H1 (cell line): ENCODE results near the gene COL25A1. TPM values are rescaled to one million over a fixed set of nuclear protein-coding genes. Genes with fewer than 3 reads are reported as not detected.

ENCODE experiments used
- ASH2L ChIP-seq: fragments of 200-600, 300-600 bp; sonication (generic); IDR thresholded peaks from one replicate; pipeline ENCODE4 v1.7.1; 2017; ENCODE audit warnings: low read length
- EP300 ChIP-seq, 2 experiments: IDR thresholded peaks; 1 replicate in 1 of 2; 2 replicates in 1 of 2; pipeline ENCODE4 v1.6.1; 2011 to 2012; ENCODE audit warnings: low read depth in 2 of 2, low read length in 2 of 2, mild to moderate bottlenecking in 2 of 2, borderline replicate concordance in 1 of 2, inconsistent platforms in 1 of 2, moderate library complexity in 1 of 2
- FOSL1 ChIP-seq: IDR thresholded peaks from 2 replicates; pipeline ENCODE4 v1.6.1; 2011; ENCODE audit warnings: mild to moderate bottlenecking, low read depth, low read length, moderate library complexity; ENCODE audit not compliant: insufficient read depth
- JUND ChIP-seq: IDR thresholded peaks from 2 replicates; pipeline ENCODE4 v1.6.1; 2011; ENCODE audit warnings: mild to moderate bottlenecking, improper control_type of control experiment, low read length
- NRF1 ChIP-seq: IDR thresholded peaks from 2 replicates; pipeline ENCODE4 v1.6.1; 2011; ENCODE audit warnings: mild to moderate bottlenecking, low read depth, low read length, improper control_type of control experiment
- polyA plus RNA-seq, 7 experiments: library from polyadenylated mRNA; depleted of rRNA in 3 of 7; stranded (reverse) in 5 of 7; unstranded in 2 of 7; fragments of >200 nt in 5 of 7; fragments of 200-250 nt in 2 of 7; gene quantifications; 1 replicate in 5 of 7; 2 replicates in 1 of 7; 4 replicates in 1 of 7; pipeline versions ENCODE4 v1.2.1 to v1.2.3, GENCODE V29; 2011 to 2013; ENCODE audit warnings: missing spikeins in 2 of 7, mixed read lengths in 2 of 7
- total RNA-seq: library from RNA; stranded (reverse); fragmentation: NEBNext Ultra II Directional; extraction: Animal tissue kit (Norgen Biotek cat#: 25700); gene quantifications from 2 replicates; pipeline ENCODE4 v1.2.1, GENCODE V29; 2021

COL25A1 gene
- total and polyA plus RNA-seq, 2 of the 8 experiments (the other 6 are each of a cell fraction or from before 2014, with no cell fraction given) = 1.1 to 8.3 TPM

- no peak for TF ChIP-seq NRF1
- TF ChIP-seq ASH2L = no peak
- TF ChIP-seq JUND = no peak
- no peak for TF ChIP-seq EP300 (IDR thresholded peaks at IDR 0.05; ENCODE audit: borderline replicate concordance in 1 of 2, low read depth in 2 of 2, low read length in 2 of 2)
- no peak for TF ChIP-seq FOSL1
Measured at GRCh38 chr4:109007976-109008375, 294.5 kb downstream of the COL25A1 start (continued).
